ENCODE data around the gene LTBP3. TPM values are rescaled to one million over a fixed set of nuclear protein-coding genes. Genes with fewer than 3 reads are reported as not detected.
A peak's percentile ranks its signal among the peaks of the same experiment; 100 is the strongest.

LTBP3 gene
- total and polyA plus RNA-seq, 2 experiments from 2014 or later = 53.7 to 85.3 TPM

DNA sequence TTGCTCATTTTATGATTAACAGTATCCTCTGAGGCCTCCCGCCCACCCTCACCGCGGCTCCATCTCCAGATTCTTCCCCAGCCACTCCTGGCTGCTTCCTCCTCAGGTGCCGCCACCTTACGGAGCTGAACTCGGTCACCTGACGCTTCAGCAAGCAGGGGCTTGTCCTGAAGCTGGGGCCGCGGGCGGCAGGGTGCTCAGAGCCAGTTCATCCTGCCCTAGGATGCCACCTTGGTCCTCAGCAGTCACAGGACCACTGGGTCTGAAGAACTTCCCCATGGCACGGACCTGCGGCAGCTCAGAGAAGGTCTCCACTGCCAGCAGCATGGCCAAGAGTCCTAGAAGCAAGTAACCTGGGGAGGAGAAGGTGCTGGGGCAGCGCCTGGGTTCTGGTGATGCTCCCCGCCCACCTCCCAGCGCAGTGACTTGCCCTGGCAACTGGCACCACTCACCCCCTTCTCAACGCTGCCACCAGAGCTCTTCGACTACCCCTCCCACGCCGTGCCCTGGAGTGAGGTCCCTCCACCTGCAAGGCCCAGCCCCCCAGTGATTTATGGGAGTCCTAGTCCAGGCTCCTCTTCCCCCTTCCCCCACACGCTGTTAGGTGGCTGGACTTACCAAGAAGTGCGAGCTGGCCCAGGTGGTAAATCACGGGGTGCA lies 34.8 kb upstream of the LTBP3 start:
- no peaks in the 10 kb centered on the region for H3K9me2 ChIP-seq (replicated peaks; ENCODE audit: insufficient read depth)
- no peaks in the 10 kb centered on the region for H3K79me2 ChIP-seq
- H3K36me3 ChIP-seq (replicated peaks; ENCODE audit: insufficient read depth, low read depth) = no peaks in the 10 kb centered on the region
- H4K20me1 ChIP-seq (ENCODE audit: insufficient read depth, poor library complexity, severe bottlenecking) = no peaks in the 10 kb centered on the region
- no peak overlapping the region for H2AFZ ChIP-seq
- peaks cover 13% of the 10 kb centered on the region for H3K4me1 ChIP-seq (ENCODE audit: insufficient read depth)
- no peak overlapping the region for H3K27ac ChIP-seq
- TF ChIP-seq EZH2 (IDR thresholded peaks at IDR 0.05; ENCODE audit: borderline replicate concordance) (no peak), EZH2phosphoT487 (IDR thresholded peaks at IDR 0.05; ENCODE audit: low read depth, severe bottlenecking, unreplicated experiment) (no peak)
- TF ChIP-seq, protein P1, sequence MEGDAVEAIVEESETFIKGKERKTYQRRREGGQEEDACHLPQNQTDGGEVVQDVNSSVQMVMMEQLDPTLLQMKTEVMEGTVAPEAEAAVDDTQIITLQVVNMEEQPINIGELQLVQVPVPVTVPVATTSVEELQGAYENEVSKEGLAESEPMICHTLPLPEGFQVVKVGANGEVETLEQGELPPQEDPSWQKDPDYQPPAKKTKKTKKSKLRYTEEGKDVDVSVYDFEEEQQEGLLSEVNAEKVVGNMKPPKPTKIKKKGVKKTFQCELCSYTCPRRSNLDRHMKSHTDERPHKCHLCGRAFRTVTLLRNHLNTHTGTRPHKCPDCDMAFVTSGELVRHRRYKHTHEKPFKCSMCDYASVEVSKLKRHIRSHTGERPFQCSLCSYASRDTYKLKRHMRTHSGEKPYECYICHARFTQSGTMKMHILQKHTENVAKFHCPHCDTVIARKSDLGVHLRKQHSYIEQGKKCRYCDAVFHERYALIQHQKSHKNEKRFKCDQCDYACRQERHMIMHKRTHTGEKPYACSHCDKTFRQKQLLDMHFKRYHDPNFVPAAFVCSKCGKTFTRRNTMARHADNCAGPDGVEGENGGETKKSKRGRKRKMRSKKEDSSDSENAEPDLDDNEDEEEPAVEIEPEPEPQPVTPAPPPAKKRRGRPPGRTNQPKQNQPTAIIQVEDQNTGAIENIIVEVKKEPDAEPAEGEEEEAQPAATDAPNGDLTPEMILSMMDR (IDR thresholded peaks at IDR 0.05; ENCODE audit: poor library complexity) = no peak
- peak overlapping the region; percentile 75 for H3K4me2 ChIP-seq
- no peaks in the 10 kb centered on the region for H3K9me3 ChIP-seq (ENCODE audit: low read depth)
- no peak for DNase-seq (ENCODE audit: low spot score)
- 75% methylated on average over 22 of the region's 22 CpGs for WGBS (ENCODE audit: low lambda C conversion rate, missing lambda C conversion rate)
- no peak overlapping the region for H3K4me3 ChIP-seq
- no peaks in the 10 kb centered on the region for H3K27me3 ChIP-seq

DNA sequence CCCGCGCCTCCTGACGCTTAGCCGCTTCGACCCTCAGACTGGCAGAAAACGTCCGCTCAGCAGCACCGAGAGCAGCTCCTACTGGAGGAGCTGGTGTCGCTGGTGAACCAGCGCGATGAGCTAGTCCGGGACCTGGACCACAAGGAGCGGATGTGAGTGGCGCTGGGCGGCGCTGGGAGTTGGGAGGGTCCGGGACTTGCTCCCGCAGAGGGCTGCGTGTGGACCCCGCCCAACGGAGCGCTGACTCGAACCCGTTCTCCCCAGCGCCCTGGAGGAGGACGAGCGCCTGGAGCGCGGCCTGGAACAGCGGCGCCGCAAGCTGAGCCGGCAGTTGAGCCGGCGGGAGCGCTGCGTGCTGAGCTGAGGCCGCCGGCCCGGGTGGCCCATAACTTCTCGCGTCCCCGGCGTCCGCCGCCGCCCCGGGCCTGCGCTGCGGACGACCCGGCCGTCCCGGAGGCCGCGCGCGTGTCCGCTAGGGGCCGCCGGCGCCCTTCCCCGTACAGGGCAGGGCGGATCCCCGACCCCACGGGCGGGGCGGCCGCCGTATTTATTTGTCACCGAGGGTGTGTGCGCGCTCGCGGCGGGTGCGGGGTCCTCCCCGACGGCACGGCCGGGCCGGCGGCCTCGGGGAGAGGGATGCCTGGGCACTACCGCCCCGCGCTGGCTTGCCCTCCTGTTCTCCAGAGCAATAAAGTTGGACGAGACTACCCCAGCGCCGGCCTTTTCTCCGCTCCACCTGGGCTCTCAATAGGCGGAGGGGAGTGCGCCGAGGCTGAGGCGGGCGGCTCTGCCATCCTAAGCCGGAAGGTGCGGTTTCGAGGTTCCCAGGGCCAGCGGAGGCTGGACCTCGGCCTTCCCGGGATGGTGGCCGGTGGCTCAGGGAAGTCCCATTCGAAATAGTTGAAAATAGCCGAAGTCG lies 34.0 kb upstream of the LTBP3 start:
- peak; percentile 70 for DNase-seq (ENCODE audit: low spot score)
- Histone ChIP-seq H2AFZ (peak overlapping the region; percentile 21), H3K4me3 (peak overlapping the region; percentile 16), H3K4me1 (ENCODE audit: insufficient read depth) (peaks cover 13% of the 10 kb centered on the region), H3K27me3 (no peaks in the 10 kb centered on the region), H3K9me3 (ENCODE audit: low read depth) (no peaks in the 10 kb centered on the region), H3K4me2 (peak overlapping the region; percentile 75), H3K36me3 (replicated peaks; ENCODE audit: insufficient read depth, low read depth) (no peaks in the 10 kb centered on the region), H3K79me2 (no peaks in the 10 kb centered on the region), H3K9me2 (replicated peaks; ENCODE audit: insufficient read depth) (no peaks in the 10 kb centered on the region), H3K27ac (no peak overlapping the region), H4K20me1 (ENCODE audit: insufficient read depth, poor library complexity, severe bottlenecking) (no peaks in the 10 kb centered on the region)
- WGBS (ENCODE audit: low lambda C conversion rate, missing lambda C conversion rate) = 14% methylated on average over 68 of the region's 106 CpGs
- no peak for TF ChIP-seq EZH2 (IDR thresholded peaks at IDR 0.05; ENCODE audit: borderline replicate concordance)
- TF ChIP-seq, protein P1 (IDR thresholded peaks at IDR 0.05; ENCODE audit: poor library complexity) = peak; percentile 26

DNA sequence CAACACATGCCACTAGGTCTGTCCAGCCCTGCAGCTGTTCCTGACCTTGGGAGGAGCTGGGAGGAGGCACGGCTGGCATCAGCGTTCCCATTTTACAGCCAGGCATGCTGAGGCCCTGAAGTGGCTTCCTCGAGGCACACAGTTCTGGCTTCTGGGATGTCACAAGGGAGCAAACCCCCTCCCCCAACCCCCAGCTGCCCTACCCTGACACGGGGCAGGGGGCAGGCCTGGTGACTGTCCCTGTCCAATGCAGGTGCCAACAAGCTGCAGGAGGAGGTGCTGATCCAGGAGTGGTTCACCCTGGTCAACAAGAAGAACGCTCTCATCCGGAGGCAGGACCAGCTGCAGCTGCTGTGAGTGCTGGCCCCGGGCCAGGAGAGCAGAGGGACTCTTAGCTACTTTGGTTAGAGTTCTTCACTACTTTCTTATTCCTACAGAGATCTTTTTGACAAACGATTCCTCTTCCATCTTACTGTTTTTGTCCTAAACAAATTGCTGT lies 32.1 kb upstream of the LTBP3 start:
- no peaks in the 10 kb centered on the region for H3K27me3 ChIP-seq
- no peak for DNase-seq (ENCODE audit: low spot score)
- H3K36me3 ChIP-seq (replicated peaks; ENCODE audit: insufficient read depth, low read depth) = no peaks in the 10 kb centered on the region
- 87% methylated on average over 7 of the region's 8 CpGs for WGBS (ENCODE audit: low lambda C conversion rate, missing lambda C conversion rate)
- H3K4me3 ChIP-seq = no peak overlapping the region
- H4K20me1 ChIP-seq (ENCODE audit: insufficient read depth, poor library complexity, severe bottlenecking) = no peaks in the 10 kb centered on the region
- no peak overlapping the region for H3K4me2 ChIP-seq
- TF ChIP-seq EZH2phosphoT487 (IDR thresholded peaks at IDR 0.05; ENCODE audit: low read depth, severe bottlenecking, unreplicated experiment) (no peak), EZH2 (IDR thresholded peaks at IDR 0.05; ENCODE audit: borderline replicate concordance) (no peak)
- TF ChIP-seq, protein P1 (IDR thresholded peaks at IDR 0.05; ENCODE audit: poor library complexity) = no peak
- no peak overlapping the region for H3K27ac ChIP-seq
- no peak overlapping the region for H2AFZ ChIP-seq
- H3K9me3 ChIP-seq (ENCODE audit: low read depth) = no peaks in the 10 kb centered on the region
- no peaks in the 10 kb centered on the region for H3K79me2 ChIP-seq
- H3K9me2 ChIP-seq (replicated peaks; ENCODE audit: insufficient read depth) = no peaks in the 10 kb centered on the region
- peaks cover 13% of the 10 kb centered on the region for H3K4me1 ChIP-seq (ENCODE audit: insufficient read depth)
